Measurements from ENCODE around the gene ABCA4.

DNA sequence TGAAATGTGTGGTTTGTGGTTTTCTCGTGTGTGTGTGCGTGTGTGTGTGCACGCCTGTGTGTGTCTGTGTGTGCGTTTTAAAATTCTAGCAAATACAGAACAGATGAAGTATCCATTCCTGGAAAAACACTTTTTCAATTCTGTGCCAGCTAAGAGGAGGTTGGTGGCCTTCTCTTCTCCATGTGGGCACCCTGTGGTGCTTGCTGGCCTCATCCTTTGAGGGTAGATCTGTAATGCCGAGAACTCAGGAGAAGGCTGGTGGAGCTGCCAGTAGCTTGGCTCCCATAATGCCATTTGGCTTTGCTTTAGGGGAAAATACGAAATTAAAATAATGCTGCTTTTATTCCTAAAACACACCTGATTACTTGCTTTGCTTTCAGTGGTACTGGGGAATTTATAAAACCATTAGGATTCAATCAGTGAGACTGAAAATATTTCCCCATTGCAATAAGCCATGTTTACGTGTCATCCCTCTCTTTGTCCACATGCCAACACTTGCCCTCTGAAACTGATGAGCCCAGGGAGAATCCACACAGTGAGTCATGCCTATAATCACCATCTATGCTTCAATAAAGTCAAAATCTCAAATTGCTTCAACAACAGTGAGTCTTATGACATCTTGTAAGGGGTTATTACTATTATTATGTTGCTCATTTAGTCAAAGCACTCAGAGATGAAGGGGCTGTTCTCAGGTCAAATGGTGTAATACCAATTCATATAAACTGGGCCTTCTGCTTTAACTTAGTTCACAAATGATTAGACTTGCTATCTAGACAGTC, 39.2 kb downstream of the ABCA4 start:
- TF ChIP-seq EZH2 (IDR thresholded peaks at IDR 0.05; ENCODE audit: insufficient read depth, poor library complexity, severe bottlenecking) (no peak), EZH2phosphoT487 (IDR thresholded peaks at IDR 0.05; ENCODE audit: insufficient read depth, low read depth) (0 out of 2 replicates have a peak, but pooled peaks have one; percentile 28)
